GM19455 (cell line): Measurements from ENCODE around the gene EPS8L1.
"Not testable (repeated sequence)": the region's sequence is repeated elsewhere in the genome, so short reads cannot be mapped to it uniquely, and the experiment has no call there.

ENCODE experiments used
- ATAC-seq: cut with Tn5 transposase; IDR thresholded peaks from one replicate; pipeline ENCODE4 v1.9.1; 2021; ENCODE audit not compliant: unreplicated experiment

The EPS8L1 gene

GRCh38 chr19:55050749-55051532 is 24.7 kb upstream of the EPS8L1 start:
- ATAC-seq = no peak

DNA sequence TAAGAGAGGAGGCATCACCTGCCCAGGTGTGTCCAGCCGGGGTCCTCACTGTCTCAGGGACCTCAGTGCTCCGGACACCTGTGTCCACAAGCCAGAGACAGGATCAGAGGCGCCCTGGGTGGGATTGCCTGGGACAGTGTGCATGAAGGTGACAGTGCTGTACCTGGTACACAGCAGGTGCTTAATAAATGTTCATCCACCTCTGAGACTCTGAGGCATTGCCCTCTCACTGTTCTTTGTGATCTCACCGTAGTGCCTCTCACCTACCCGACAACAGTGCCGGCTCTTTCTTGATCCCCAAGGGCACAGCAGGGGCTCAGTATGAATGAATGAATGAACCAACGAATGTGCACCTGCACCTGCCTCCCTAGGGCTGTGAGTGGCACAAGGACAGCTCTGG is 21.9 kb upstream of the EPS8L1 start:
- ATAC-seq = no peak

DNA sequence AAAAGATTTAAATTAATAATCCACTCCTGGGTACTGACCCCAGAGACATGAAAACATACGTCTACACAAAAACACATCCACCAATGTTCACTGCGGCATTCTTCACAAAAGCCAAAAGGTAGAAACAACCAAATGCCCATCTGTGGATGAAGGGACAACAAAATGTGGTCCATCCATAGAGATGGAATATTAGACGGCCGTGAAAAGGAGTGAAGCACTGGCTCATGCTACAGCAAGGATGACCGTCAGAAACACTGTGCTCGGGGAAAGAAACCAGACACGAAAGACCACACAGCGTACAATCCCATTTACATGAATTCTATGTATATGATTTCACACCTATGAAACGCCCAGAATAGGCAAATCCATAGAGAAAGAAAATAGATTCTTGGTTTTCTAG is 18.8 kb upstream of the EPS8L1 start:
- no peak for ATAC-seq

- ATAC-seq = no peak
Observed at GRCh38 chr19:55058781-55059610, 16.7 kb upstream of the EPS8L1 start.

GRCh38 chr19:55060287-55060686 is 15.4 kb upstream of the EPS8L1 start:
- not testable (repeated sequence) for ATAC-seq

- peak; percentile 80 for ATAC-seq
Observed at GRCh38 chr19:55062735-55063491, 12.8 kb upstream of the EPS8L1 start, which contains the start of gene RDH13. TSS of gene RDH13 (minus strand) at chr19:55063148. CDS start at chr19:55063032, 116 bp downstream.

DNA sequence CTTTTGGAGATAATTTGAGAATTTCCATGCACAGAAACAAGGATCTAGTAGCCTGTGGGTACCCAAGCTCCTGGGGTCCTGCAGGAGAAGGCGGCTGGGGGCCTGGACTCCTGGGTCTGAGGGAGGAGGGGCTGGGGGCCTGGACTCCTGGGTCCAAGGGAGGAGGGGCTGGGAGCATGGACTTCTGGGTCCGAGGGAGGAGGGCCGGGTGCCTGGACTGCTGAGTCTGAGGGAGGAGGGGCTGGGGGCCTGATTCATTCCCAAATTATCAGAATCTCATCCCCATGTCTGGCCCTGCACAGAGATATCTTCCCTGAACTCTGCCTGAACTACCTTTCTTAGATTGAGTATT is 12.2 kb upstream of the EPS8L1 start:
- ATAC-seq = no peak

DNA sequence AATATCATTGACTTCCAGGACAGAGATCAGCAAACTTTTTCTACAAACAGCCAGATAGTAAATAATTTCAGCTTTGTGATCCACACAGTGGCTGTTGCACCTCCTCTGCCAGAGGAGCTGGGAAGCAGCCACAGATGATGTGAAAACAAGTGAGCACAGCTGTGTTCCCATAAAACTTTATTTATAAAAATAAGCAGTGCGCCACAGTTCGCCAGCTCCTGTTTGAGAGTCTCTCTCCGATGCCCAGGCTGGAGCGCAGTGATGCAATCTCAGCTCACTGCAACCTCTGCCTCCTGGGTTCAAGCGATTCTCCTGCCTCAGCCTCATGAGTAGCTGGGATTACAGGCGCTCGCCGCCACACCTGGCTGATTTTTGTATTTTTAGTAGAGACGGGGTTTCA is 10.2 kb upstream of the EPS8L1 start:
- ATAC-seq = not testable (repeated sequence)

DNA sequence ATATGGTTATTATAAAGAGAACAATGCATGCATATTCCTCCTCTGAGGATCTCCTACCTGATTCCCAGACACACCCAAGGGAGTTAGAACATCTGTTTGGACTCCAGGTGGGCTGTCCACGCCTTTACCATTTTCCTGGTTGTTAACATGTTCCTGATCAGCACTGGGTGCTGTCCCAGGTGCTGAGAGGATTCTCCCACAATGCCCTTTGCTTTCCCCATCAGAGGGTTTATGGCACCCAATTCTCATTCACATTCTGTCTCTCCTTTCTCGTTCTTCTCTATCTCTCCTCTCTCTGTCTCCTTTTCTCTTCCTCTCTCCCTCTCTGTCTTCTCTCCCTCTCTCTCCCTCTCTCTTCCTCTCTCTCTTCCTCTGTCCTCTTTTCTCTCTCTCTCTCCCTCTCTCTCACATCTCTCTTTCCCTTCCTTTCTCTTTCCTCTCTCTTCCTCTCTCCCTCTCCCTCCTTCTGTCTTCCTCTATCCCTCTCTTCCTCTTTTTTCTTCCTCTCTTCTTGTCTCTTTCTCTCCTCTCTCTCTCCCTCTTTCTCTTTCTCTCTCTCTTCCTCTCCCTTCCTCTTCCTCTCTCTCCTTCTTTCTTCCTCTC is 9.5 kb upstream of the EPS8L1 start:
- ATAC-seq = no peak

DNA sequence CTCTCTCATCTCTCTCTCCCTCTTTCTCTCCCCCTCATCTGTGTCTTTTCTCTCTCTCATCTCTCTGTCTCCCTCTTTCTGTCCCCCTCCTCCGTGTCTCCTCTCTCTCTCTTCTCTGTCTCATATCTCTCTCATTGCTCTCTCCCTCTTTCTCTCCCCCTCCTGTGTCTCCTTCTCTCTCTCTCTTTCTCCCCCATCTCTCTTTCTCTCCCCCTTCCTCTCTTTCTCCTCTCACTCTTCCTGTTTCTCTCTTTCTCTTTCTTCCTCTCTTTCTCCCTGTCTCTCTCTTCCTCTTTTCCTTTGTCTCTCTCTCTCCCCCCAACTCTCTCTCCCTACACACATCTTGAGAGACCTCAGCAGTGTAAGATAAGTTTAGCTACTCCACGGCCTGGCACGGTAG is 7.8 kb upstream of the EPS8L1 start:
- no peak for ATAC-seq

DNA sequence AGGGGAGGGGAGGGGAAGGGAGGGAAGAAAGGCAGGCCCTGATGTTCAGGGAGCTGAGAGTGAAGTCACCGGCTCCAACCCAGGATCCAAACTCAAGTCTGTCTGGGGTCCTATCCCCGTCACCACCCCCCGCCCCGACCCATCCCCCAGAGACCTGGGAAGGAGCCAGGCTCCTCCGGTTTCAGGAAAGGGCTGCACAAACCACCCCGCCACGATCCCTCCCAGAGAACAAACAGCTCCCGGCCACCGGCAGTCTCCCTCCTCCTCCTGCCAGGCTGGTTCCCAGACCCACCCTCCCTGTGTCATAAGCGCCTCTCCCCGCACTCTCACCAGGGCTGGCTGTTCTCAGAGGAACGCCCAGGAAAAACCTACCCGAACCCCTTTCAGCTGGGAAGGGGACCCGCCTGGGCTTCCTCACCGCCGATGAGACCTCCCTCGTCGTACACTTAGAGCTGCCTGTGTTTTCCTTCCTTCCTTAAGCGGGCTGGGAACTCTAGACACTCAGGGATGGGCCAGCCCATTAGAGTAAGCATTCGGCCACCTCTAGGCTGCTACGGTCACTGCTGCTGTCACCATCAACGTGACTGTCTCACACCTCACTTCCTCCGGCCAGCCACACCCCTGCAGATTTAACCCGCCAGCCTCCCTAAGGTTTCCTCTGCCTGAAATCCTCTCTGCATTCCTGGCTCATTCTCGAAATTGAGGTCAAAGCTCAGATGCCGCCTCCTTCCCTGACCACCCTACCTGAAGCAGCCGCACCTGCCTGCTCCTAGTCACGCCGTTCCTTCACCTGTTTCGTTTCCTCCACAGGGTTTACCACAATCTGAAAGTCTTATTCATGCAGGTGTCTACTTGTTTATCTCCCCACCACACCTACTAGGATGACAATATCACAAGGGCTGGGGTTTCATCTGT is 6.5 kb upstream of the EPS8L1 start:
- ATAC-seq = no peak

DNA sequence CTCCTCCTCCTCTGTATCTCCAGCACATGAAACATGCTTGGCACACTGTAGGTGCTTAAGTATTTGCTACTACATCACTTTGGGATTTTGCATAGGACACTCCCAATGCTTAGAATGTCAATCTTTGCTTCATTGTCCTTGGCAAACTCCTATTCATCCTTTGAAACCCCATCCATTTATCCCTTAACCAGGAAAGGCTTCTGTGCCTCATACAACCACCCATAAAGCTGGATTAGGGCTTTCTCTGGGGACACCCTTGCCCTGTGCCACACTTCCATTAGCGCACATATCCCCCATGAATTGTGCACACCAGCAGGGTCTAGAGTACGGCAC is 5.8 kb upstream of the EPS8L1 start:
- ATAC-seq = no peak

DNA sequence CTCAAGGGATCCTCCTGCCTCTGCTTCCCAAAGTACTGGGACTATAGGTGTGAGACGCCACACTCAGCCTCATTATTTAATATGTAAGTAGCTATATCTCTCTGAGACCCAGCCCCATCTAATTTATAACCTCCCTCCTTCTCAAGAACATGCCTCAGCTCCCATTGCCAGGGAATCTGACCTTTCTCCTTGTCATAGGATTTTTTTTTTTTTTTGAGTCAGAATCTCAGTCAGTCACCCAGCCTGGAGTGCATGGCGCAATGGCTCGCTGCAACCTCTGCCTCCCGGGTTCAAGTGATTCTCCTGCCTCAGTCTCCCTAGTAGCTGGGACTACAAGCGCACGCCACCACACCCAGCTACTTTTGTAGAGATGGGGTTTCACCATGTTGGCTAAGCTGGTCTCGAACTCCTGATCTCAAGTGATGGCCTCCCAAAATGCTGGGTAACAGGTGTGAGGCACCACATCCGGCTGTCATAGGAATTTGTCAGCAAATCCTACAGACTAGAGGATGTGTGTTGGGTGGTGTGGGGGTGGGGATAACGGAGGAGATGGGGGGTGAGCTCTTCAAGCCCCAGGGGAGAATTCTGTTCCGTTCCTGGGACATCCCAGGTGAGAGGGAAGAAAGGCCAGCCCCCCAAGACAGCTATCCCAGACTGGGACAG is 5.1 kb upstream of the EPS8L1 start:
- ATAC-seq = no peak

GRCh38 chr19:55071129-55071502 is 4.6 kb upstream of the EPS8L1 start:
- peak; percentile 67 for ATAC-seq

- ATAC-seq = no peak
Observed at GRCh38 chr19:55071913-55072312, 3.8 kb upstream of the EPS8L1 start.

DNA sequence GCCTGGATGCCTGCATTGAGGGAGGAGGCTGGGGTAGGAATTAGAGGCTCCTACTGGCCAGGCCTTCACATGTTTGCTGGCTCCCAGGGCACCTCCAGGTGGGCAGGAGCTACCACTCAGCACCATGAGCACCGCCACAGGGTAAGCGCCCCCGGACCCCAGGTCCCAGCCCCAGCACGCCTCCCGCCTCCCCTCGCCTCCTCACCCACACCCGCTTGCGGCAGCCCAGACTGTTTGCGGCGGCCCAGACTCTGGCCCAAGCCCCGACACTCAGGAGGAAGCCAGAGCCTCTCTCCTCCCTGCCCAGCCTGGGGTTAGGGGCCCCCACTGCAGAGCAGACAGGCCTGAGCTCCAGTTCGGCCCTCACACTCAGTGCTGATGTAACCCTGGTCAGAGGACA is 652 bp downstream of the EPS8L1 start:
- no peak for ATAC-seq

GRCh38 chr19:55077106-55077505 is 1.4 kb downstream of the EPS8L1 start:
- ATAC-seq = no peak

- no peak for ATAC-seq
Observed at GRCh38 chr19:55078996-55079395, 3.3 kb downstream of the EPS8L1 start.

- ATAC-seq = no peak
Observed at GRCh38 chr19:55079400-55080038, 3.9 kb downstream of the EPS8L1 start.
